ENCODE data around the gene ZNF557. TPM values are rescaled to one million over a fixed set of nuclear protein-coding genes. Genes with fewer than 3 reads are reported as not detected.
A peak's percentile ranks its signal among the peaks of the same experiment; 100 is the strongest.

Gene ZNF557
- total RNA-seq, 1 donor from 2014 or later, result 10.3 TPM

DNA sequence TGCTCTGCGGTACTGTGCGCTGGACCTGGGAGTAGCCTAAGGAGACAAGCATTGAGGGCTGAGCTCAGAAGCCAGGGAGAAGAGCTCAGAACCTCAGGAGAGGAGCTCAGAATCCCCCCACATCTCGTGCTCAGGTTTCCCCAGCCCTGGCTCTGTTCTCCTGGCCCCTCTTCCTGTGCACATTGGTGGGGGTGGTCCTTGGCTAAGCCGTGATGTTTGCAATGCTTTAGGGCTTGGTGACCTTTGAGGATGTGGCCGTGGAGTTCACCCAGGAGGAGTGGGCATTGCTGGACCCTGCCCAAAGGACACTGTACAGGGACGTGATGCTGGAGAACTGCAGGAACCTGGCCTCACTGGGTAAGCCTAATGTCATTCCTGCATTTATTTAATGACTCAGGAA is 6.6 kb downstream of the ZNF557 start:
- TF ChIP-seq, protein P1, sequence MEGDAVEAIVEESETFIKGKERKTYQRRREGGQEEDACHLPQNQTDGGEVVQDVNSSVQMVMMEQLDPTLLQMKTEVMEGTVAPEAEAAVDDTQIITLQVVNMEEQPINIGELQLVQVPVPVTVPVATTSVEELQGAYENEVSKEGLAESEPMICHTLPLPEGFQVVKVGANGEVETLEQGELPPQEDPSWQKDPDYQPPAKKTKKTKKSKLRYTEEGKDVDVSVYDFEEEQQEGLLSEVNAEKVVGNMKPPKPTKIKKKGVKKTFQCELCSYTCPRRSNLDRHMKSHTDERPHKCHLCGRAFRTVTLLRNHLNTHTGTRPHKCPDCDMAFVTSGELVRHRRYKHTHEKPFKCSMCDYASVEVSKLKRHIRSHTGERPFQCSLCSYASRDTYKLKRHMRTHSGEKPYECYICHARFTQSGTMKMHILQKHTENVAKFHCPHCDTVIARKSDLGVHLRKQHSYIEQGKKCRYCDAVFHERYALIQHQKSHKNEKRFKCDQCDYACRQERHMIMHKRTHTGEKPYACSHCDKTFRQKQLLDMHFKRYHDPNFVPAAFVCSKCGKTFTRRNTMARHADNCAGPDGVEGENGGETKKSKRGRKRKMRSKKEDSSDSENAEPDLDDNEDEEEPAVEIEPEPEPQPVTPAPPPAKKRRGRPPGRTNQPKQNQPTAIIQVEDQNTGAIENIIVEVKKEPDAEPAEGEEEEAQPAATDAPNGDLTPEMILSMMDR (IDR thresholded peaks at IDR 0.05; ENCODE audit: unreplicated experiment), result no peak
- Mint-ChIP-seq H3K4me1 (ENCODE audit: unreplicated experiment) (no peaks in the 10 kb centered on the region), H3K36me3 (ENCODE audit: low read depth, unreplicated experiment) (peaks cover 82% of the 10 kb centered on the region), H3K9me3 (ENCODE audit: unreplicated experiment) (peaks cover 42% of the 10 kb centered on the region), H3K4me3 (ENCODE audit: unreplicated experiment) (peak overlapping the region; percentile 82), H3K27ac (ENCODE audit: unreplicated experiment) (no peak overlapping the region), H3K27me3 (ENCODE audit: unreplicated experiment) (no peaks in the 10 kb centered on the region)
- DNase-seq (ENCODE audit: low spot score), result no peak

- DNase-seq (ENCODE audit: low spot score), result no peak
- Mint-ChIP-seq H3K9me3 (ENCODE audit: unreplicated experiment) (peaks cover 51% of the 10 kb centered on the region), H3K4me3 (ENCODE audit: unreplicated experiment) (peak overlapping the region; percentile 66), H3K27me3 (ENCODE audit: unreplicated experiment) (peaks cover 2% of the 10 kb centered on the region), H3K4me1 (ENCODE audit: unreplicated experiment) (no peaks in the 10 kb centered on the region), H3K27ac (ENCODE audit: unreplicated experiment) (no peak overlapping the region), H3K36me3 (ENCODE audit: low read depth, unreplicated experiment) (peaks cover 89% of the 10 kb centered on the region)
- TF ChIP-seq, protein P1 (IDR thresholded peaks at IDR 0.05; ENCODE audit: unreplicated experiment), result no peak
Observed at GRCh38 chr19:7078008-7078407, 8.5 kb downstream of the ZNF557 start.

DNA sequence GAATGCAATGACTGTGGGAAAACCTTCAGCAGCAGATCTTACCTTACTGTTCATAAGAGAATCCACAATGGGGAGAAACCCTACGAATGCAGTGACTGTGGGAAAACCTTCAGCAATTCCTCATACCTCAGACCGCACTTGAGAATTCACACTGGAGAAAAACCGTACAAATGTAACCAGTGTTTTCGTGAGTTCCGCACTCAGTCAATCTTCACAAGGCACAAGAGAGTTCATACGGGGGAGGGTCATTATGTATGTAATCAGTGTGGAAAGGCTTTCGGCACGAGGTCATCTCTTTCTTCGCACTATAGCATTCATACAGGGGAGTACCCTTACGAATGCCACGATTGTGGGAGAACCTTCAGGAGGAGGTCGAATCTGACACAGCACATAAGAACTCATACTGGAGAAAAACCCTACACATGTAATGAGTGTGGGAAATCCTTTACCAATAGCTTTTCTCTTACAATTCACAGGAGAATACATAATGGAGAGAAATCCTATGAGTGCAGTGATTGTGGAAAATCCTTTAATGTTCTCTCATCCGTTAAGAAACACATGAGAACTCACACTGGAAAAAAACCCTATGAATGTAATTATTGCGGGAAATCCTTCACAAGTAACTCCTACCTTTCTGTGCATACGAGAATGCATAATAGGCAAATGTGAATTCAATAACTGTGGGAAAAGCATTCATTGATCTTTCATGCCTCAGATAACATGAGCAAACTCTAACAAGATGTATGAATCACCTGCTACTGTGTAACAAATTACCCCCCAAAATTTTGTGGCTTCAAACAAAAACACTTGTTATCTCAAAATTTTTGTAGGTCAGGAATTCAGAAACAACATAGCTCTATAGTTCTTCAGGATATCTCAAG is 13.8 kb downstream of the ZNF557 start:
- H3K27ac Mint-ChIP-seq (ENCODE audit: unreplicated experiment), result no peak overlapping the region
- peaks cover 5% of the 10 kb centered on the region for H3K27me3 Mint-ChIP-seq (ENCODE audit: unreplicated experiment)
- DNase-seq (ENCODE audit: low spot score), result no peak
- H3K9me3 Mint-ChIP-seq (ENCODE audit: unreplicated experiment), result peaks cover 63% of the 10 kb centered on the region
- TF ChIP-seq, protein P1 (IDR thresholded peaks at IDR 0.05; ENCODE audit: unreplicated experiment), result no peak
- no peaks in the 10 kb centered on the region for H3K4me1 Mint-ChIP-seq (ENCODE audit: unreplicated experiment)
- H3K4me3 Mint-ChIP-seq (ENCODE audit: unreplicated experiment), result peak overlapping the region; percentile 87
- peaks cover 81% of the 10 kb centered on the region for H3K36me3 Mint-ChIP-seq (ENCODE audit: low read depth, unreplicated experiment)

- TF ChIP-seq, protein P1 (IDR thresholded peaks at IDR 0.05; ENCODE audit: unreplicated experiment), result no peak
- Mint-ChIP-seq H3K9me3 (ENCODE audit: unreplicated experiment) (peaks cover 41% of the 10 kb centered on the region), H3K27ac (ENCODE audit: unreplicated experiment) (no peak overlapping the region), H3K4me1 (ENCODE audit: unreplicated experiment) (no peaks in the 10 kb centered on the region), H3K27me3 (ENCODE audit: unreplicated experiment) (peaks cover 10% of the 10 kb centered on the region), H3K36me3 (ENCODE audit: low read depth, unreplicated experiment) (peaks cover 64% of the 10 kb centered on the region), H3K4me3 (ENCODE audit: unreplicated experiment) (peak overlapping the region; percentile 79)
- DNase-seq (ENCODE audit: low spot score), result no peak
Observed at GRCh38 chr19:7088999-7089398, 19.5 kb downstream of the ZNF557 start.

GRCh38 chr19:7098096-7098495 is 28.6 kb downstream of the ZNF557 start:
- TF ChIP-seq, protein P1 (IDR thresholded peaks at IDR 0.05; ENCODE audit: unreplicated experiment), result no peak
- Mint-ChIP-seq H3K36me3 (ENCODE audit: low read depth, unreplicated experiment) (peaks cover 32% of the 10 kb centered on the region), H3K27me3 (ENCODE audit: unreplicated experiment) (peaks cover 23% of the 10 kb centered on the region), H3K27ac (ENCODE audit: unreplicated experiment) (peak overlapping the region; percentile 90), H3K4me1 (ENCODE audit: unreplicated experiment) (peaks cover 4% of the 10 kb centered on the region), H3K9me3 (ENCODE audit: unreplicated experiment) (peaks cover 14% of the 10 kb centered on the region), H3K4me3 (ENCODE audit: unreplicated experiment) (peak overlapping the region; percentile 91)
- no peak for DNase-seq (ENCODE audit: low spot score)
